HG03135 (cell line): ENCODE results near the gene RILPL1.
"Not testable (repeated sequence)": the region's sequence is repeated elsewhere in the genome, so short reads cannot be mapped to it uniquely, and the experiment has no call there.

Source experiments
- ATAC-seq: cut with Tn5 transposase; IDR thresholded peaks from one replicate; pipeline ENCODE4 v1.9.1; 2021; ENCODE audit warnings: mild to moderate bottlenecking, moderate library complexity; ENCODE audit not compliant: unreplicated experiment

Gene RILPL1

GRCh38 chr12:123533672-123534643 is at the start of gene RILPL1:
RILPL1 (minus strand) TSS chr12:123533719; CDS start chr12:123533482, 237 bp downstream.
- no peak for ATAC-seq

GRCh38 chr12:123580772-123581171 is 47.3 kb upstream of the RILPL1 start:
- ATAC-seq, result no peak

- not testable (repeated sequence) for ATAC-seq
Observed at GRCh38 chr12:123578829-123579228, 45.3 kb upstream of the RILPL1 start.

- no peak for ATAC-seq
Observed at GRCh38 chr12:123578243-123578642, 44.7 kb upstream of the RILPL1 start.

GRCh38 chr12:123576611-123577010 is 43.1 kb upstream of the RILPL1 start:
- ATAC-seq, result no peak

GRCh38 chr12:123573870-123574269 is 40.4 kb upstream of the RILPL1 start:
- no peak for ATAC-seq

- ATAC-seq, result no peak
Observed at GRCh38 chr12:123572391-123572790, 38.9 kb upstream of the RILPL1 start.

GRCh38 chr12:123571343-123571813 is 37.9 kb upstream of the RILPL1 start:
- ATAC-seq, result no peak

GRCh38 chr12:123559468-123559867 is 25.9 kb upstream of the RILPL1 start:
- no peak for ATAC-seq

GRCh38 chr12:123558487-123558886 is 25.0 kb upstream of the RILPL1 start:
- ATAC-seq, result not testable (repeated sequence)

- not testable (repeated sequence) for ATAC-seq
Observed at GRCh38 chr12:123554843-123555242, 21.3 kb upstream of the RILPL1 start.

GRCh38 chr12:123554136-123554535 is 20.6 kb upstream of the RILPL1 start:
- ATAC-seq, result not testable (repeated sequence)

- no peak for ATAC-seq
Observed at GRCh38 chr12:123550700-123551099, 17.2 kb upstream of the RILPL1 start.

- no peak for ATAC-seq
Observed at GRCh38 chr12:123548107-123548506, 14.6 kb upstream of the RILPL1 start.

GRCh38 chr12:123546281-123546680 is 12.8 kb upstream of the RILPL1 start:
- no peak for ATAC-seq

- ATAC-seq, result no peak
Observed at GRCh38 chr12:123543541-123543940, 10.0 kb upstream of the RILPL1 start.

GRCh38 chr12:123540899-123541662 is 7.6 kb upstream of the RILPL1 start:
- no peak for ATAC-seq

GRCh38 chr12:123535952-123536351 is 2.4 kb upstream of the RILPL1 start:
- ATAC-seq, result not testable (repeated sequence)

GRCh38 chr12:123532808-123533649 is 490 bp downstream of the RILPL1 start:
- ATAC-seq, result no peak

- ATAC-seq, result no peak
Observed at GRCh38 chr12:123532019-123532418, 1.5 kb downstream of the RILPL1 start.

GRCh38 chr12:123531091-123531490 is 2.4 kb downstream of the RILPL1 start:
- ATAC-seq, result no peak
